Measurements from ENCODE around the gene DUS1L.

The DUS1L gene

DNA sequence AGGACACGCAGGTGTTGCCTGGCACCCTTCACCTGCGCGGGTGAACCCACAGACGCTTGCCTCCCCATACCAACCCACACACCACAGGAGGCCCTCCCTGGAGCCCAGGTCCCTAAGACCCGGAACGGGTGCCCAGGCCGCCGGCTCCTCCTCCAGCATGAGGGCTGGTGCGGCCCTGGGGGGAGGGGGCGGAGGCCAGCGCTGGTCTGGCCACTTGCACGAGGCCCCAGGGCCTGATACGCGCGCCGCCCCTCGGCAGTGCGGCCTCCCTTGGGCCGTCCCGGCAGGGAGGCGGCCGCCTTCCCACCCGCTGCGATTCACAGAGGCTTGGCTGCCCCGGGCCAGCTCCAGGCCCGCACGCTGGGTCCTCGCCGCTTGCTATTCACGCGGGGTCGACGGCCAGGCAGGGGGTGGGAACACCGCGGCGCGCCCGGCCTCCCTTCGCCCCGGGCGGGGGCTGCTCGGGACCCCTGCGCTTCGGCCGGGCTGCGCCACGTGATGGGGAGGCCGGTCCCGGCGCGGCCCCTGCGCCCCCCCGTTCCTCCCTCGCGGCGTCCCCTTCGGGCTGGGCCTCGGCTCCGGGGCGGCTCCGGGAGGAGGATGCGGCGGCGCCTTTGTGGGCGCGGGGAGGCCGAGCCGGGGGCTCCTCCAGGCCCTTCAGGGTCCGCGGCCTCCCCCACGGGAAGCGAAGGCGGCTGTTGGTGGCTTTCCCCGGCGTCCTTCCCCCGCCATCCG, 31.7 kb upstream of the DUS1L start:
- H3K4me3 ChIP-seq (ENCODE audit: low read length), result peak overlapping the region; percentile 72
- DNase-seq (ENCODE audit: low read depth), result peak; percentile 35
- TF ChIP-seq, protein P1, sequence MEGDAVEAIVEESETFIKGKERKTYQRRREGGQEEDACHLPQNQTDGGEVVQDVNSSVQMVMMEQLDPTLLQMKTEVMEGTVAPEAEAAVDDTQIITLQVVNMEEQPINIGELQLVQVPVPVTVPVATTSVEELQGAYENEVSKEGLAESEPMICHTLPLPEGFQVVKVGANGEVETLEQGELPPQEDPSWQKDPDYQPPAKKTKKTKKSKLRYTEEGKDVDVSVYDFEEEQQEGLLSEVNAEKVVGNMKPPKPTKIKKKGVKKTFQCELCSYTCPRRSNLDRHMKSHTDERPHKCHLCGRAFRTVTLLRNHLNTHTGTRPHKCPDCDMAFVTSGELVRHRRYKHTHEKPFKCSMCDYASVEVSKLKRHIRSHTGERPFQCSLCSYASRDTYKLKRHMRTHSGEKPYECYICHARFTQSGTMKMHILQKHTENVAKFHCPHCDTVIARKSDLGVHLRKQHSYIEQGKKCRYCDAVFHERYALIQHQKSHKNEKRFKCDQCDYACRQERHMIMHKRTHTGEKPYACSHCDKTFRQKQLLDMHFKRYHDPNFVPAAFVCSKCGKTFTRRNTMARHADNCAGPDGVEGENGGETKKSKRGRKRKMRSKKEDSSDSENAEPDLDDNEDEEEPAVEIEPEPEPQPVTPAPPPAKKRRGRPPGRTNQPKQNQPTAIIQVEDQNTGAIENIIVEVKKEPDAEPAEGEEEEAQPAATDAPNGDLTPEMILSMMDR (IDR thresholded peaks at IDR 0.05; ENCODE audit: insufficient read depth, low read depth, low read length, missing control alignments), result no peak

DNA sequence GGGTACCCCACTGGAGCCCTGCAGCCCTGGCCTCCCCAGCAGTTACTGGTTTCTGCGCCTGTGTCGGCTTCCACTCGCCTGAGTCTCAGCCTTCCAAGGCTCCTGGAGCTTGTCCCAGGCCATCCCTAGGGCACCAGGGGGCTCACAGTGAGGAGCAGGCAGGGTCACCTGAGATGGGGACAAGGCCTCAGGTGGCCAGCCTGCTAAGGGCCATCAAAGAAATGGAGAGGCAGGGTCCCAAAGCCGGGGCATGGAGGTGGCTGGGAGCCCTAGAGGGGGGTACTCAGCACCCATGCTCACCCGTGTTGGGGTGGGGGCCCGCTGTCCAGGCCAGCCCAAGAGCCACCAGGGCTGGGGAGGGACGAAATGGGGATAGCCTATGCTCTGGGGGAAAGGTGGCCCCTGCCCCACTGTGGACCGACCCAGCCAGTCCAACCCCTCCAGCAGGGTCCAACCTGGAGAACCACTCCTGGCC, 31.1 kb upstream of the DUS1L start:
- peak overlapping the region; percentile 72 for H3K4me3 ChIP-seq (ENCODE audit: low read length)
- no peak for DNase-seq (ENCODE audit: low read depth)
- TF ChIP-seq, protein P1 (IDR thresholded peaks at IDR 0.05; ENCODE audit: insufficient read depth, low read depth, low read length, missing control alignments), result no peak

DNA sequence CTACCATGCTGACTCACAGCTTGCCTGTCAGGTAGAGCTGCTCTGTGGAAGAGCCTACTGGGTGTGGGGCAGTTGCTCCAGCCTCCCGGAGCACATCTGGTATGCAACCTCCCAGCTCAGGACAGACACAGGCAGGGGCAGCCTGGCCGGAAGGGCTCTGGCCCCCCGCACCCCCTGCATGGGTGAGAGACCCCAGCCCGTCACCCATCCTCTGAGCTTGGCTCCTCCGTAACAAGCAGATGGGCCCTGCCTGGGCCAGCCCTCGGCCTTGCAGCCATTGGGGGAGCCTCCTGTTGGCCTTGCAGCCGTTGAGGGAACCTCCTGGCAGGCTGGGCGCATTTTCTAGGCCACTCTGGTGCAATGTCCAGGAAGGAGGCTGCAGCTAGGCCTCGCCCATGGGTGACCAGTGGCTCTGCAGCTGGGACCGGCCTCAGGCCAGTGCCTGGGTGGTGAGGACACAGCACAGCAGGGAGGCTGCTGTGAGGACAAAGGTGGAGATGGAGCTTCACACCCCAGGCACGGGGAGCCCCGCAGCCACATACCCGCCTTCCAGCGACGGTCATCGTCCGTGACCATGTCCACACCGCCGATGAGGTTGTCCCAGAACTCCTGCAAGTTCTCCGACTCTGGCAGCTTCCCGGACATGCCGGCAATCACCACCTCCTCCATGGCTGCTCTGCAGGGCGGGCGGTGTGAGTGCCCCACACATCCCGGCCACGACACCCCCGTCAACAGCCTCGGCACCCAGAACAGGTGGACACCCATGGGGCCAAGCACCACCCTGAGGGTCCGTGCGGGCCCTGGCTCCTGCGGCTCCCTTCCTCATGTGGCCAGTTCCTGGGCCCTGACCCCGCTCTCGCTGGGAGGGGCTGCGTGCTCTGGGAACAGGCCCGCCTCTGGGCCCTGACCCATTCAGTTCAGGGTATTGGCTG, 30.4 kb upstream of the DUS1L start:
- H3K4me3 ChIP-seq (ENCODE audit: low read length), result peak overlapping the region; percentile 72
- DNase-seq (ENCODE audit: low read depth), result peak; percentile 73
- TF ChIP-seq, protein P1 (IDR thresholded peaks at IDR 0.05; ENCODE audit: insufficient read depth, low read depth, low read length, missing control alignments), result no peak

DNA sequence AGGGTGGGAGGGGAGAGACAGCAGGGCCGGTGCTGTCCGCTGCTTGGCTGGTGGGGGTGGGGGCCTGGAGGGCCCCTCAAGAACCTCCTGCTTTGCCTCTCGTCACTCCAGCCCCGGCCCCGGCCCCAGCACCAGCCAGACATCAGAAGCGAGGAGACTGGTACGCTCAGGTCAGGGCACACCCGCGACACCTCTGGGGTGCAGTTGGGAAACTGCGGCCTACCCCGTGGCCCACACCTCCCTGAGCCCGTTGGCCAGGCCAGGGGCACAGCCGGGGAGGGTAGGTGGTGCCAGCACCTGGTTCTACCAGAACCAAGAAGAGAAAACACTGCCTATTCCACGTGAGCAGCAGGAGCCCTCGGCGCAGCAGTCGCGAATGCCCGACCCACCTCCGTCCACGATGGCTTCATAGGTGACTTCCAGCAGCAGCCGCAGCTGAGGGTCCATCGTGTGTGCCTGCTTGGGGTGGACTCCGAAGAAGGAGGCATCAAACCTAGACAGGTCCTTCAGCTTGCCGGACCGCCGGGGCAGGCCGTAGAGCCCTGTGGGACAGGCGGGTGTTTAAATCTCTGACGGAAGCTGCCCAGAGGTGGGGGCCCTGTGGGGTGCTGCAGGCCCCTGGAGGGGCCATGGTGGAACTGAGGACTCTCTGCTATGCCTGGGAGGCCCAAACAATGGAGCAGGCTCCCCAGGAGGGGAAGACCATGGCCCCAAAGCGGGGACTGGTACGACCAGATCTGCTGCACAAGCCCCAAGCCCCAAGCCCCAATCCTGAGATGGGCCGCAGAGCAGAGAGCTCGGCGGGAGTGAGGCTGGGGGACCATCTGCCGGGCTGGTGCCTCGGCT, 29.6 kb upstream of the DUS1L start:
- TF ChIP-seq, protein P1 (IDR thresholded peaks at IDR 0.05; ENCODE audit: insufficient read depth, low read depth, low read length, missing control alignments), result no peak
- DNase-seq (ENCODE audit: low read depth), result no peak
- peak overlapping the region; percentile 72 for H3K4me3 ChIP-seq (ENCODE audit: low read length)

DNA sequence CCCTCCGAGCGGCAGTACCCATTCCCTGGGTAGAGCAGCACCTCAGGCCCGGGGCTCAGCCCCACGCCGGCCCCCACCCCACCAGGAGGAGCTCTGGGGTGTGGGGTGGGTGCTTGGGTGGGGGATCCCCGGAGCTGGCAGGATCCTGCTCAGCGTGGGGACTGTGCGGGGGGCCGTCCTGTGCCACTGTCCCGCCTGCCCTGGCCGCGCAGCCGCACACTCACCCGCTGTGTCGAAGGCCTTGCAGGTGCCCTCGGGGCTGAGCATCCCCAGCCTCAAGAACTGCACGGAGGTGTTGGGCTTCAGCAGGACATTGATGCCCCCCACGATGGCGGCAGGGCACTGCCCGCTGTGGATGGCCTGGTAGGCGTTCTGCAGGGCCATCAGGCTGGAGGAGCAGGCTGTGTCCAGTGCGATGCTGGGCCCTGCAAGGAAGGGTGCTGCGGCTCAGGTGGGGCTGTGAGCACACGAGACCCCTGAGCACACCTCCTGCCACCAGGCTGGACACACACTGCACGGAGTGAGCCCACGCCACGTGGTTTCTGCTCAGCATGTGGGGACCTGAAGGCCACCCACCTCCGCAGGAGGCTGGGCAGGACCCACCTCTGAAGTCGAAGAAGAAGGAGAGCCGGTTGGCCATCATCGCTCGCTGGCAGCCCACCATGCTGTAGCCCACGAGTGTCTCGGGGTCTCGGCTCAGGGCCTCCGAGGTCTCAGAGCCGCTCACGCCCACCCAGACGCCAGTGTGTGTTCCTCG, 27.6 kb upstream of the DUS1L start:
- TF ChIP-seq, protein P1 (IDR thresholded peaks at IDR 0.05; ENCODE audit: insufficient read depth, low read depth, low read length, missing control alignments), result no peak
- DNase-seq (ENCODE audit: low read depth), result no peak
- H3K4me3 ChIP-seq (ENCODE audit: low read length), result no peak overlapping the region

DNA sequence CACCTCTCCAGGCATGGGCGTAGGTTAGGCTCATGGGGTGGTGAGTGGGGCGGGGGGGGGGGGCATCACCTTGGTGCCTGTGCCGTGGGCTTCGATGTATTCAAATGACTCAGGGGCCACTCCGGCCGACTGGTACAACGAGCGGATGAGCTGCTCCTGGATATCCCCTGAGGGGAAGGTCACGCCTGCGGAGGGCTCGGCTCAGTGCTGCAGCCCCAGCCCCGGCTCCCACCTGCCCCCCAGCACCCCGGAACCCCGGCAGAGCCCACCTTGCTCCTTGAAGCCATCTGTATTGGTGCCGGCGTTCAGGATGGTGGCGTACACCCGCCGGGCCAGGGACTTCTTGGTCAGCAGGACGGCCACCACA, 27.0 kb upstream of the DUS1L start:
- TF ChIP-seq, protein P1 (IDR thresholded peaks at IDR 0.05; ENCODE audit: insufficient read depth, low read depth, low read length, missing control alignments), result no peak
- no peak overlapping the region for H3K4me3 ChIP-seq (ENCODE audit: low read length)
- no peak for DNase-seq (ENCODE audit: low read depth)
